Measurements from ENCODE around the gene ARID5B.

DNA sequence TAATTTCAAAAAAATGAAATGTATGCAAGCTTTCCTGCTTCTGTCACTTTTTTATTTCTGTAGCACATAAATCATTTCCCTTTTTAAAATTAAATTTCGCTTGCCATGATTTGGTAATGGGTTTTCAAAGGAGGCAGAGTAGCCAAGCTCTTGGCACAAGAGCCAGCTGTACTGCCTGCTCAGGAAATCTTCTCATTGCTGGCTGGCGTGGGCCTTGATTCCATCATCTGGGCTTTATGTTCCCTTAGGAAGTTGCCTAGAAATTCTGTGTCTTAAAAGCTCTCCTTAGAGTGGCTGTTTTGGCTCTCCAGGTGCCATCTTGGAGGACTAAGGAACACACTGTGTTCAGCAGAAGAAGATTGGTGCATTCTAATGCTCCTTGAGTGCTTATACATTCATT, 107.4 kb downstream of the ARID5B start:
- TF ChIP-seq, protein P1, sequence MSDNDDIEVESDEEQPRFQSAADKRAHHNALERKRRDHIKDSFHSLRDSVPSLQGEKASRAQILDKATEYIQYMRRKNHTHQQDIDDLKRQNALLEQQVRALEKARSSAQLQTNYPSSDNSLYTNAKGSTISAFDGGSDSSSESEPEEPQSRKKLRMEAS (IDR thresholded peaks at IDR 0.05; ENCODE audit: low read depth), result no peak
- TF ChIP-seq, protein P2, sequence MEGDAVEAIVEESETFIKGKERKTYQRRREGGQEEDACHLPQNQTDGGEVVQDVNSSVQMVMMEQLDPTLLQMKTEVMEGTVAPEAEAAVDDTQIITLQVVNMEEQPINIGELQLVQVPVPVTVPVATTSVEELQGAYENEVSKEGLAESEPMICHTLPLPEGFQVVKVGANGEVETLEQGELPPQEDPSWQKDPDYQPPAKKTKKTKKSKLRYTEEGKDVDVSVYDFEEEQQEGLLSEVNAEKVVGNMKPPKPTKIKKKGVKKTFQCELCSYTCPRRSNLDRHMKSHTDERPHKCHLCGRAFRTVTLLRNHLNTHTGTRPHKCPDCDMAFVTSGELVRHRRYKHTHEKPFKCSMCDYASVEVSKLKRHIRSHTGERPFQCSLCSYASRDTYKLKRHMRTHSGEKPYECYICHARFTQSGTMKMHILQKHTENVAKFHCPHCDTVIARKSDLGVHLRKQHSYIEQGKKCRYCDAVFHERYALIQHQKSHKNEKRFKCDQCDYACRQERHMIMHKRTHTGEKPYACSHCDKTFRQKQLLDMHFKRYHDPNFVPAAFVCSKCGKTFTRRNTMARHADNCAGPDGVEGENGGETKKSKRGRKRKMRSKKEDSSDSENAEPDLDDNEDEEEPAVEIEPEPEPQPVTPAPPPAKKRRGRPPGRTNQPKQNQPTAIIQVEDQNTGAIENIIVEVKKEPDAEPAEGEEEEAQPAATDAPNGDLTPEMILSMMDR (IDR thresholded peaks at IDR 0.05), result no peak
- TF ChIP-seq TAF1 (IDR thresholded peaks at IDR 0.05; ENCODE audit: borderline replicate concordance, low read depth, low read length) (no peak), YY1 (IDR thresholded peaks at IDR 0.05; ENCODE audit: low read depth) (no peak), EP300 (IDR thresholded peaks at IDR 0.05; ENCODE audit: borderline replicate concordance in 1 of 2, low read depth in 1 of 2, low read length in 1 of 2) (no peak), GATA2 (CRISPR knock-in tag; IDR thresholded peaks at IDR 0.05) (no peak), MEF2A (IDR thresholded peaks at IDR 0.05; ENCODE audit: borderline replicate concordance, low read depth) (no peak), GABPA (IDR thresholded peaks at IDR 0.05; ENCODE audit: low read depth) (no peak)
